Mesenchymal stem cell (in vitro differentiated cells and primary cell): ENCODE measurements around the gene WSCD2.
A peak's percentile ranks its signal among the peaks of the same experiment; 100 is the strongest.
"Not testable (repeated sequence)": the region's sequence is repeated elsewhere in the genome, so short reads cannot be mapped to it uniquely, and the experiment has no call there.

ENCODE experiments used
- DNase-seq: peaks from one replicate; pipeline ENCODE4 v3.0.0-alpha.2; 2013
- H2AFZ ChIP-seq: one replicate; pipeline ENCODE4 v1.6.1; 2013; ENCODE audit warnings: low read depth, mild to moderate bottlenecking, control low read depth, inconsistent platforms, low read length, moderate library complexity
- H2AK5ac ChIP-seq: 2 replicates; pipeline ENCODE4 v1.6.1; 2013; ENCODE audit warnings: low read length, moderate library complexity, mild to moderate bottlenecking, inconsistent platforms; ENCODE audit not compliant: severe bottlenecking
- H2BK120ac ChIP-seq: one replicate; pipeline ENCODE4 v1.6.1; 2013; ENCODE audit warnings: low read depth, mild to moderate bottlenecking, inconsistent platforms, low read length, moderate library complexity
- H2BK12ac ChIP-seq, 2 experiments: one replicate each; pipeline ENCODE4 v1.6.1; 2013; ENCODE audit warnings: inconsistent platforms in 2 of 2, low read length in 2 of 2, mild to moderate bottlenecking in 2 of 2, moderate library complexity in 2 of 2, control low read depth in 1 of 2
- H2BK15ac ChIP-seq: one replicate; pipeline ENCODE4 v1.6.1; 2013; ENCODE audit warnings: mild to moderate bottlenecking, low read depth, inconsistent platforms; ENCODE audit not compliant: poor library complexity, severe bottlenecking
- H2BK5ac ChIP-seq: 2 replicates; pipeline ENCODE4 v1.6.1; 2013; ENCODE audit warnings: low read depth, mild to moderate bottlenecking, low read length, control low read depth, inconsistent platforms; ENCODE audit not compliant: poor library complexity, severe bottlenecking
- H3K14ac ChIP-seq, 2 experiments: one replicate each; pipeline ENCODE4 v1.6.1; 2013; ENCODE audit warnings: inconsistent platforms in 2 of 2, low read length in 2 of 2, control low read depth in 1 of 2, mild to moderate bottlenecking in 1 of 2, moderate library complexity in 1 of 2
- H3K18ac ChIP-seq, 2 experiments: one replicate each; pipeline ENCODE4 v1.6.1; 2013; ENCODE audit warnings: inconsistent platforms in 2 of 2, low read length in 2 of 2, control low read depth in 1 of 2, low read depth in 1 of 2, mild to moderate bottlenecking in 1 of 2
- H3K23ac ChIP-seq, 2 experiments: one replicate each; pipeline ENCODE4 v1.6.1; 2013; ENCODE audit warnings: inconsistent platforms in 2 of 2, low read length in 2 of 2, mild to moderate bottlenecking in 2 of 2, moderate library complexity in 2 of 2, control low read depth in 1 of 2
- H3K27ac ChIP-seq: 2 replicates; pipeline ENCODE4 v1.5.1; 2013; ENCODE audit warnings: mild to moderate bottlenecking, moderate library complexity, low read length, control low read depth, inconsistent platforms; ENCODE audit not compliant: poor library complexity, severe bottlenecking
- H3K27me3 ChIP-seq, 2 experiments: 2 replicates each; pipeline versions ENCODE4 v1.6.1 to v1.7.0; 2013; ENCODE audit warnings: low read length in 2 of 2, mild to moderate bottlenecking in 2 of 2, moderate library complexity in 2 of 2, control low read depth in 1 of 2, inconsistent platforms in 1 of 2; ENCODE audit not compliant: control insufficient read depth in 1 of 2, insufficient read depth in 1 of 2
- H3K36me3 ChIP-seq, 2 experiments: 2 replicates each; pipeline versions ENCODE4 v1.6.1 to v1.7.0; 2013; ENCODE audit warnings: low read length in 2 of 2, control low read depth in 1 of 2, inconsistent platforms in 1 of 2, low read depth in 1 of 2, mild to moderate bottlenecking in 1 of 2; ENCODE audit not compliant: insufficient read depth in 2 of 2, control insufficient read depth in 1 of 2
- H3K4ac ChIP-seq, 2 experiments: one replicate each; pipeline ENCODE4 v1.6.1; 2013; ENCODE audit warnings: inconsistent platforms in 2 of 2, low read length in 2 of 2, mild to moderate bottlenecking in 2 of 2, moderate library complexity in 2 of 2, control low read depth in 1 of 2, low read depth in 1 of 2
- H3K4me1 ChIP-seq: 2 replicates; pipeline ENCODE4 v1.6.1; 2013; ENCODE audit warnings: low read depth, low read length, control low read depth; ENCODE audit not compliant: control insufficient read depth, insufficient read depth
- H3K4me2 ChIP-seq: 2 replicates; pipeline ENCODE4 v1.6.1; 2013; ENCODE audit warnings: low read length, mild to moderate bottlenecking, inconsistent platforms; ENCODE audit not compliant: poor library complexity, severe bottlenecking
- H3K4me3 ChIP-seq, 2 experiments: 2 replicates each; pipeline versions ENCODE4 v1.5.1 to v1.7.0; 2013; ENCODE audit warnings: low read length in 2 of 2, mild to moderate bottlenecking in 2 of 2, control low read depth in 1 of 2, low read depth in 1 of 2; ENCODE audit not compliant: insufficient read depth in 1 of 2
- H3K79me1 ChIP-seq: replicated peaks from 2 replicates; pipeline ENCODE4 v1.6.1; 2013; ENCODE audit warnings: mild to moderate bottlenecking, control low read depth, low read length, inconsistent platforms; ENCODE audit not compliant: poor library complexity, severe bottlenecking
- H3K9ac ChIP-seq: 2 replicates; pipeline ENCODE4 v1.7.0; 2013; ENCODE audit warnings: mild to moderate bottlenecking, low read length, moderate library complexity
- H3K9me3 ChIP-seq: 2 replicates; pipeline ENCODE4 v1.7.0; 2013; ENCODE audit warnings: mild to moderate bottlenecking, low read length; ENCODE audit not compliant: control insufficient read depth
- H4K8ac ChIP-seq: one replicate; pipeline ENCODE4 v1.6.1; 2013; ENCODE audit warnings: inconsistent platforms, mild to moderate bottlenecking, low read length, moderate library complexity
- H4K91ac ChIP-seq: one replicate; pipeline ENCODE4 v1.6.1; 2013; ENCODE audit warnings: mild to moderate bottlenecking, low read length, inconsistent platforms
- WGBS: methylation state at CpG from one replicate; pipeline ENCODE4 v1.1.7; 2013; ENCODE audit warnings: mixed read lengths; 5-methylcytosine and 5-hydroxymethylcytosine counted together

WSCD2 gene

GRCh38 chr12:108218921-108219320, 89.8 kb downstream of the WSCD2 start:
- no peak overlapping the region for H2BK120ac ChIP-seq
- 63% methylated on average over 3 of the region's 3 CpGs for WGBS
- H3K27ac ChIP-seq: no peak overlapping the region

GRCh38 chr12:108225101-108225500, 96.0 kb downstream of the WSCD2 start:
- H3K4me2 ChIP-seq, H2BK12ac ChIP-seq, H3K79me1 ChIP-seq, H3K23ac ChIP-seq, H2BK15ac ChIP-seq, DNase-seq, H4K91ac ChIP-seq, H3K4me1 ChIP-seq, H3K27ac ChIP-seq, H3K36me3 ChIP-seq, H3K9me3 ChIP-seq, H2AK5ac ChIP-seq, H2BK5ac ChIP-seq, H4K8ac ChIP-seq, H3K14ac ChIP-seq, H3K9ac ChIP-seq, H2BK120ac ChIP-seq, H2AFZ ChIP-seq, H3K4me3 ChIP-seq, H3K27me3 ChIP-seq, H3K4ac ChIP-seq, H3K18ac ChIP-seq: not testable (repeated sequence)
- WGBS: 17% methylated on average over 2 of the region's 2 CpGs

More at GRCh38 chr12:108218921-108219320, 89.8 kb downstream of the WSCD2 start:
- Histone ChIP-seq H3K4ac (no peak overlapping the region), H4K91ac (no peak overlapping the region), H3K4me2 (no peak overlapping the region), H2BK15ac (no peak overlapping the region), H3K36me3 (no peaks in the 10 kb centered on the region), H2BK5ac (no peak overlapping the region), H3K9me3 (no peaks in the 10 kb centered on the region), H2AFZ (no peak overlapping the region), H3K79me1 (no peaks in the 10 kb centered on the region), H3K4me3 (no peak overlapping the region), H2AK5ac (no peak overlapping the region), H3K4me1 (no peaks in the 10 kb centered on the region), H3K18ac (no peak overlapping the region), H3K27me3 (peaks cover 0 to 19% of the 10 kb centered on the region in 2 experiments), H3K9ac (no peak overlapping the region), H2BK12ac (no peak overlapping the region), H3K23ac (no peak overlapping the region), H4K8ac (no peak overlapping the region), H3K14ac (no peak overlapping the region)
- no peak for DNase-seq

- Histone ChIP-seq H2BK12ac (no peak overlapping the region), H3K79me1 (no peaks in the 10 kb centered on the region), H4K8ac (no peak overlapping the region), H2AFZ (no peak overlapping the region), H2BK5ac (no peak overlapping the region), H3K9ac (no peak overlapping the region), H3K9me3 (no peaks in the 10 kb centered on the region), H3K27ac (no peak overlapping the region), H4K91ac (no peak overlapping the region), H3K4ac (no peak overlapping the region), H3K18ac (no peak overlapping the region), H3K23ac (no peak overlapping the region), H3K27me3 (peaks cover 0 to 12% of the 10 kb centered on the region in 2 experiments), H2AK5ac (no peak overlapping the region), H3K4me1 (no peaks in the 10 kb centered on the region), H3K14ac (no peak overlapping the region), H3K4me3 (no peak overlapping the region), H2BK15ac (no peak overlapping the region), H3K36me3 (no peaks in the 10 kb centered on the region), H3K4me2 (no peak overlapping the region), H2BK120ac (no peak overlapping the region)
- WGBS: 82% methylated on average over 8 of the region's 8 CpGs
- DNase-seq: no peak
These were observed 97.8 kb downstream of the WSCD2 start for GRCh38 chr12:108226866-108227265.

- H3K23ac ChIP-seq: no peak overlapping the region
- no peaks in the 10 kb centered on the region for H3K36me3 ChIP-seq
- H3K14ac ChIP-seq: no peak overlapping the region
- no peak overlapping the region for H3K9ac ChIP-seq
- no peak for DNase-seq
- no peak overlapping the region for H2BK12ac ChIP-seq
- H3K4me1 ChIP-seq: no peaks in the 10 kb centered on the region
- H3K27me3 ChIP-seq: peaks cover 0 to 15% of the 10 kb centered on the region in 2 experiments
- no peak overlapping the region for H3K18ac ChIP-seq
- WGBS: 54% methylated on average over 4 of the region's 4 CpGs
- peak overlapping the region; percentile 35 for H2BK15ac ChIP-seq
- H4K91ac ChIP-seq: no peak overlapping the region
- no peaks in the 10 kb centered on the region for H3K9me3 ChIP-seq
- H3K4ac ChIP-seq: no peak overlapping the region
- no peak overlapping the region for H2AK5ac ChIP-seq
- H3K79me1 ChIP-seq: no peaks in the 10 kb centered on the region
- H2BK120ac ChIP-seq: no peak overlapping the region
- H2AFZ ChIP-seq: no peak overlapping the region
- no peak overlapping the region for H4K8ac ChIP-seq
- H3K4me3 ChIP-seq: no peak overlapping the region
- H2BK5ac ChIP-seq: no peak overlapping the region
- H3K4me2 ChIP-seq: no peak overlapping the region
- H3K27ac ChIP-seq: no peak overlapping the region
These were observed 99.7 kb downstream of the WSCD2 start for GRCh38 chr12:108228746-108229145.
